ENCODE results near the gene SV2B. TPM values are rescaled to one million over a fixed set of nuclear protein-coding genes. Genes with fewer than 3 reads are reported as not detected.

SV2B gene
- total and polyA plus RNA-seq, 2 donors (not counting 1 experiment from before 2014, with no cell fraction given) = not detected

GRCh38 chr15:91264651-91265351 lies 164.7 kb downstream of the SV2B start:
- 52% methylated on average over 8 of the region's 11 CpGs for WGBS (ENCODE audit: insufficient coverage)
- peaks cover 3% of the 10 kb centered on the region for H3K4me1 Mint-ChIP-seq
- Histone ChIP-seq H4K20me1 (ENCODE audit: control insufficient read depth, insufficient read depth, low read length, poor library complexity, severe bottlenecking) (no peaks in the 10 kb centered on the region), H3K27me3 (replicated peaks in 1 of 4; ENCODE audit: control extremely low read depth in 1 of 4, control insufficient read depth in 3 of 4, insufficient read depth in 4 of 4, low read length in 3 of 4) (peaks cover 0 to 12% (median 3%) of the 10 kb centered on the region in 4 experiments), H3K4me2 (replicated peaks; ENCODE audit: low read depth, low read length, poor library complexity, severe bottlenecking) (no peak overlapping the region), H2AFZ (ENCODE audit: insufficient read depth, low read depth, low read length, poor library complexity, severe bottlenecking) (peak overlapping the region; percentile 12), H3K36me3 (replicated peaks in 1 of 2; ENCODE audit: control extremely low read depth in 1 of 2, control insufficient read depth in 1 of 2, extremely low read depth in 1 of 2, insufficient read depth in 2 of 2, low read length in 1 of 2) (no peaks in the 10 kb centered on the region), H3K4me3 (ENCODE audit: control extremely low read depth in 1 of 5, extremely low read depth in 1 of 5, insufficient read depth in 1 of 5, low read depth in 2 of 5, low read length in 4 of 5) (no peak overlapping the region), H3K79me2 (ENCODE audit: control insufficient read depth, insufficient read depth, low read length) (no peaks in the 10 kb centered on the region), H3K27ac (ENCODE audit: low read length in 2 of 2) (no peak overlapping the region), H3K9ac (ENCODE audit: low read length) (no peak overlapping the region), H3K9me3 (ENCODE audit: control extremely low read depth in 1 of 3, control insufficient read depth in 2 of 3, insufficient read depth in 1 of 3, low read length in 2 of 3) (no peaks in the 10 kb centered on the region), H3K4me1 (ENCODE audit: control insufficient read depth in 2 of 2, insufficient read depth in 2 of 2, low read length in 2 of 2) (no peaks in the 10 kb centered on the region)
- H3K4me3 Mint-ChIP-seq = no peak overlapping the region
- no peaks in the 10 kb centered on the region for H3K9me3 Mint-ChIP-seq (ENCODE audit: insufficient read depth)
- ATAC-seq (ENCODE audit: low read depth) (no peak), DNase-seq (no peak)
- ChIA-PET POLR2A (no interaction called here), CTCF (interaction anchor here (1.2 kb wide), 1 partner anchor 9 kb away, joined by 3 read pairs; no protein-coding TSS in a partner anchor)
- no peak overlapping the region for H3K27ac Mint-ChIP-seq
- H3K27me3 Mint-ChIP-seq = peaks cover 26% of the 10 kb centered on the region
- intact Hi-C loops (cut with micrococcal nuclease) = no loop called here
- TF ChIP-seq EZH2 (IDR thresholded peaks at IDR 0.05; ENCODE audit: borderline replicate concordance, insufficient read depth, low read depth, low read length, poor library complexity, severe bottlenecking) (no peak), CTCF (IDR thresholded peaks at IDR 0.05) (no peak)

- Histone ChIP-seq H3K79me2 (ENCODE audit: control insufficient read depth, insufficient read depth, low read length) (no peaks in the 10 kb centered on the region), H4K20me1 (ENCODE audit: control insufficient read depth, insufficient read depth, low read length, poor library complexity, severe bottlenecking) (no peaks in the 10 kb centered on the region), H3K9ac (ENCODE audit: low read length) (no peak overlapping the region), H3K4me1 (ENCODE audit: control insufficient read depth in 2 of 2, insufficient read depth in 2 of 2, low read length in 2 of 2) (no peaks in the 10 kb centered on the region), H3K27ac (ENCODE audit: low read length in 2 of 2) (no peak overlapping the region), H3K36me3 (replicated peaks in 1 of 2; ENCODE audit: control extremely low read depth in 1 of 2, control insufficient read depth in 1 of 2, extremely low read depth in 1 of 2, insufficient read depth in 2 of 2, low read length in 1 of 2) (no peaks in the 10 kb centered on the region), H3K9me3 (ENCODE audit: control extremely low read depth in 1 of 3, control insufficient read depth in 2 of 3, insufficient read depth in 1 of 3, low read length in 2 of 3) (no peaks in the 10 kb centered on the region), H3K27me3 (replicated peaks in 1 of 4; ENCODE audit: control extremely low read depth in 1 of 4, control insufficient read depth in 3 of 4, insufficient read depth in 4 of 4, low read length in 3 of 4) (peaks cover 0 to 9% (median 4%) of the 10 kb centered on the region in 4 experiments), H3K4me3 (ENCODE audit: control extremely low read depth in 1 of 5, extremely low read depth in 1 of 5, insufficient read depth in 1 of 5, low read depth in 2 of 5, low read length in 4 of 5) (no peak overlapping the region), H3K4me2 (replicated peaks; ENCODE audit: low read depth, low read length, poor library complexity, severe bottlenecking) (no peak overlapping the region), H2AFZ (ENCODE audit: insufficient read depth, low read depth, low read length, poor library complexity, severe bottlenecking) (peak overlapping the region; percentile 12)
- no peaks in the 10 kb centered on the region for H3K9me3 Mint-ChIP-seq (ENCODE audit: insufficient read depth)
- no peak overlapping the region for H3K4me3 Mint-ChIP-seq
- CTCF ChIA-PET = interaction anchor here (1.2 kb wide), 1 partner anchor 10 kb away, joined by 3 read pairs; no protein-coding TSS in a partner anchor
- peaks cover 3% of the 10 kb centered on the region for H3K4me1 Mint-ChIP-seq
- no peak for ATAC-seq (ENCODE audit: low read depth)
- H3K27ac Mint-ChIP-seq = no peak overlapping the region
- H3K27me3 Mint-ChIP-seq = peaks cover 28% of the 10 kb centered on the region
- DNase-seq = no peak
- POLR2A ChIA-PET = no interaction called here
- WGBS (ENCODE audit: insufficient coverage) = 73% methylated on average over 1 of the region's 4 CpGs
- TF ChIP-seq CTCF (IDR thresholded peaks at IDR 0.05) (no peak), EZH2 (IDR thresholded peaks at IDR 0.05; ENCODE audit: borderline replicate concordance, insufficient read depth, low read depth, low read length, poor library complexity, severe bottlenecking) (no peak)
- intact Hi-C loops (cut with micrococcal nuclease) = no loop called here
Measured at GRCh38 chr15:91265416-91265940, 165.4 kb downstream of the SV2B start.

All from B cell (primary cell).